Activated CD4-positive, alpha-beta memory T cell treated with anti-CD3 and anti-CD28 coated beads for 36 hours (primary cell): Measurements from ENCODE around the gene NUP153. TPM values are rescaled to one million over a fixed set of nuclear protein-coding genes. Genes with fewer than 3 reads are reported as not detected.

Experiments used
- CTCF ChIA-PET: fragments of 350-600 bp; sonication (Branson Sonifier 250); formaldehyde crosslinking; loops from one replicate; lab custom pipeline; 2021; ENCODE audit warnings: antibody characterized with exemption, inconsistent platforms; lab: Charles Lee
- POLR2A ChIA-PET: fragments of 350-600 bp; sonication (Branson Sonifier 250); formaldehyde crosslinking; loops from one replicate; lab custom pipeline; 2021; ENCODE audit warnings: antibody characterized with exemption; lab: Charles Lee
- DNase-seq: peaks from one replicate; pipeline ENCODE4 v3.0.0-alpha.2; 2020
- H3K27ac Mint-ChIP-seq: one replicate; pipeline ENCODE4 v1.8.0; 2021; ENCODE audit warnings: mixed read lengths
- H3K27me3 Mint-ChIP-seq: one replicate; pipeline ENCODE4 v1.8.0; 2021; ENCODE audit warnings: mixed read lengths
- H3K36me3 Mint-ChIP-seq: one replicate; pipeline ENCODE4 v1.8.0; 2021; ENCODE audit warnings: mixed read lengths
- H3K4me1 Mint-ChIP-seq: one replicate; pipeline ENCODE4 v1.8.0; 2021; ENCODE audit warnings: low read depth, mixed read lengths
- H3K4me3 Mint-ChIP-seq: one replicate; pipeline ENCODE4 v1.8.0; 2021; ENCODE audit warnings: mild to moderate bottlenecking, mixed read lengths
- H3K9me3 Mint-ChIP-seq: one replicate; pipeline ENCODE4 v1.8.0; 2021; ENCODE audit warnings: mixed read lengths
- intact Hi-C: fragments of 100-400 bp; cut with micrococcal nuclease; formaldehyde crosslinking; loops from one replicate; pipeline ENCODE4 v1.15.1; 2023
- total RNA-seq, 2 experiments: library from RNA; stranded (reverse); gene quantifications; one replicate each; pipeline ENCODE4 v1.2.3, GENCODE V29; 2021

The NUP153 gene
- total RNA-seq, 2 experiments from 2014 or later, result 72.4 to 78.2 TPM

DNA sequence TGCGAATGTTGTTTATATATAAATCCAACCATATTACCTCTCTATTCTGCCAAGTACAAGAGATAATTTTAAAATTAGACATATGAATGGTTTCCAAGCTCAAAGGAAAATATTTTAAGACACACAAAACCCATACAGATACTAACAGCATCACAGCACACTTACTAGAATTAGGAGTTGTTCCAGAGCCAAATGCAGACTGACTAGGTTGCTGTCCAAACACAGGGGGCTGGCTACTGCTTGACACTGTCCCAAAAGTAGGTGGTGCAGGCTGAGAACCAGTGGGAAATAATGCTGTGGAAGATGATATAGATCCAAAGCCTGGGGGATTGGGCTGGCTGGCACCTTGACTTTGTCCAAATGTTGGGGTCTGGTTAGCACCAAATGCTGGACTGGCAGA, 82.3 kb downstream of the NUP153 start:
- no peaks in the 10 kb centered on the region for H3K27me3 Mint-ChIP-seq
- POLR2A ChIA-PET, result no interaction called here
- intact Hi-C loops, result no loop called here
- no peak overlapping the region for H3K4me3 Mint-ChIP-seq
- H3K27ac Mint-ChIP-seq, result no peak overlapping the region
- no peaks in the 10 kb centered on the region for H3K9me3 Mint-ChIP-seq
- peaks cover 29% of the 10 kb centered on the region for H3K4me1 Mint-ChIP-seq
- CTCF ChIA-PET, result no interaction called here
- DNase-seq, result no peak
- H3K36me3 Mint-ChIP-seq, result peaks cover 60% of the 10 kb centered on the region

DNA sequence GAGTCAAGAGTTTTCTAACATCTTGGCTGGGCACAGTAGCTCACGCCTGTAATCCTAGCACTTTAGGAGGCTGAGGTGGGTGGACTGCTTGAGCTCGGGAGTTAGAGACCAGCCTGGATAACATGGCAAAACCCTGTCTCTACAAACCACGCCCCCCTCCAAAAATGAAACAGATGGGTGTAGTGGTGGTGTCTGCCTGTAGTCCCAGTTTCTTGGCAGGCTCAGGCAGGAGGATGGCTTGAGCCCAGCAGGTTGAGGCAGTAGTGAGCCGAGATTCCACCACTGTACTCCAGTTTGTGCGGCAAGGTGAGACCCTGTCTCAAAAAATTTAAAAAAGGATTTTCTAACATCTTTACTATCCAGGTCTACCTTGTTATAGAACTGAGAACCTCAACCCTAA, 84.6 kb downstream of the NUP153 start:
- no peak for DNase-seq
- H3K4me1 Mint-ChIP-seq, result peaks cover 19% of the 10 kb centered on the region
- ChIA-PET CTCF (no interaction called here), POLR2A (no interaction called here)
- intact Hi-C loops, result no loop called here
- no peaks in the 10 kb centered on the region for H3K9me3 Mint-ChIP-seq
- no peak overlapping the region for H3K4me3 Mint-ChIP-seq
- H3K36me3 Mint-ChIP-seq, result peaks cover 52% of the 10 kb centered on the region
- no peaks in the 10 kb centered on the region for H3K27me3 Mint-ChIP-seq
- H3K27ac Mint-ChIP-seq, result no peak overlapping the region

DNA sequence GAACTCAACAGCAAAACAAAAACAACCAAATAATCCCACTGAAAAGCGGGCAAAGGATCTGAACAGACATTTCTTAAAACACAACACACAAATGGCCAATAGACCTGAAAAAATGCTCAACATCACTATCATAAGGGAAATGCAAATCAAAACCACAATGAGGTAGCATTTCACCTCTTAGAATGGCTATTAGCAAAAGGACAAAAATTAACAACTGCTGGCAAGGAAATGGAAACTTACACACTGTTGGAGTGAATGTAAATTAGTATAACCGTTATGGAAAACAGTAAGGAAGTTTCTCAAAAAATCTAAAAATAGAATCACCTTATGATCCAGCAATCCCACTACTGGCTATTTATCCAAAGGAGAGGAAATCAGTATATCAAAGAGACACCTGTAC, 85.7 kb downstream of the NUP153 start:
- DNase-seq, result no peak
- H3K4me1 Mint-ChIP-seq, result peaks cover 19% of the 10 kb centered on the region
- no peaks in the 10 kb centered on the region for H3K27me3 Mint-ChIP-seq
- no peak overlapping the region for H3K27ac Mint-ChIP-seq
- POLR2A ChIA-PET, result interaction anchor here (0.6 kb wide), 1 partner anchor 640 kb away, joined by 3 read pairs; no protein-coding TSS in a partner anchor
- H3K9me3 Mint-ChIP-seq, result no peaks in the 10 kb centered on the region
- H3K36me3 Mint-ChIP-seq, result peaks cover 58% of the 10 kb centered on the region
- intact Hi-C loops, result no loop called here
- CTCF ChIA-PET, result interaction anchor here (1.2 kb wide), 1 partner anchor 21 kb away, joined by 3 read pairs; the partner anchor contains the start of gene FAM8A1
- H3K4me3 Mint-ChIP-seq, result no peak overlapping the region

DNA sequence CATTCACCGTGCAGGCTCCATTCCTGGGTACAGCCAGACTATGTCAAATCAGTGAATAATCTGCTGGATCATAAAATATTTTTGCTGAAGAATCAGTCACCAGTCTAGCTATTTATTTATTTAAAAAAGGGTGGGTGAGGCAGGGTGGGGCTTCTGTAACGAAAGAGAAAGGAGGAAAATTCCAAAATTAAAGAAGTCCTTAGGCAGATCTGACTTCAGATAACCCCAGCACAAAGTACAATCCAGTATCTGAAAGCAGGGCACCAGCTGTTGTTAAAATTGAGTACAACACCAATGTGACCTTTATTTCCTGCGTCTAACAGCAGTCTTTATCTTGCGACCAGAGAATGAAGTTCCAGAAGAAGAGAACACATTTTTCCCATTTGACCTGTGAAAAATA, 90.9 kb downstream of the NUP153 start:
- Mint-ChIP-seq H3K4me3 (no peak overlapping the region), H3K27me3 (no peaks in the 10 kb centered on the region), H3K4me1 (peaks cover 4% of the 10 kb centered on the region), H3K27ac (no peak overlapping the region), H3K36me3 (peaks cover 45% of the 10 kb centered on the region), H3K9me3 (no peaks in the 10 kb centered on the region)
- ChIA-PET POLR2A (no interaction called here), CTCF (no interaction called here)
- no peak for DNase-seq
- intact Hi-C loops, result no loop called here

DNA sequence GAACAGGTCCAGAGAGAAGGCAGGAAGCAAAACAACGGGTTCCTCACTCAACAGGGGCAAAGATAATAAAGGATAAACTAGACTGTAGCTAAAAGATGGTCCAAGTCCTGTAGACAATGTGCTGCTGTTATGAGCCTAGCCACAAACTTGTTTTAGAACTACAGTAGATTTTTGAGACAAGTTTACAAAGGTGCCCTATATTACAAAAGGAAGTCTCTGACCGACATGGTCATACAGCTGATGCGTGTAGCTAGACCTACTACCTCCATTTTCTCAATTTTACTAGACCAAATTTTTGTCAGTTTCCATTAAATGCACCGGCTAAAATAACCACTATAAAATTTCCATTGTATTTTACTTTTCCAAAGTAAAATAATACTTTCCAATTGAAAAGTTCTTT, 94.7 kb downstream of the NUP153 start:
- Mint-ChIP-seq H3K27ac (no peak overlapping the region), H3K36me3 (peaks cover 23% of the 10 kb centered on the region), H3K4me3 (no peak overlapping the region), H3K9me3 (no peaks in the 10 kb centered on the region), H3K4me1 (no peaks in the 10 kb centered on the region), H3K27me3 (no peaks in the 10 kb centered on the region)
- ChIA-PET POLR2A (no interaction called here), CTCF (no interaction called here)
- intact Hi-C loops, result loop anchor here (5.0 kb wide), 1 partner anchor 40 kb away; no protein-coding TSS in a partner anchor
- no peak for DNase-seq

DNA sequence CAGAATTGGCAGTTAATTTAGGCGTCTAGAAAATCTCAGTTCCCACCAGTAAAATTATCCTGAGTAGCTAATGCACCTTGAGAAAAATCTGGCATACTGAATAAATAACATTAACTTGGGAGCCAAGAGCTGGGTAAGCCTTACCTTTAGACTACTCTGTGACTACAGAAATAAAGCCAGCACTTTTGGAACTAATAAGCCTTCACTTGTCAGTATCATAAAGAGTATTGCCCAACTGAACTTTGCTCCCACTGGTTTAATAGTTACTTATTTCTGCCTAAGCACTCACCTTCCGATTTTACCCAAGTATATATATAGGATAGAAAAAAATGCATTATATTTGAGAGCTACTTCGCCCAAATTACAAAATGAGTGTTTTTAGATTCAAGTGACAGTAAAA, 95.9 kb downstream of the NUP153 start:
- H3K4me1 Mint-ChIP-seq, result no peaks in the 10 kb centered on the region
- no peak overlapping the region for H3K4me3 Mint-ChIP-seq
- POLR2A ChIA-PET, result interaction anchor here (2.1 kb wide), 1 partner anchor 10 kb away, joined by 6 read pairs; no protein-coding TSS in a partner anchor
- no peaks in the 10 kb centered on the region for H3K9me3 Mint-ChIP-seq
- no peak overlapping the region for H3K27ac Mint-ChIP-seq
- no peak for DNase-seq
- CTCF ChIA-PET, result interaction anchor here (0.9 kb wide), 1 partner anchor 11 kb away, joined by 3 read pairs; the partner anchor contains the start of gene FAM8A1
- no peaks in the 10 kb centered on the region for H3K27me3 Mint-ChIP-seq
- intact Hi-C loops, result loop anchor here (5.0 kb wide), 1 partner anchor 41 kb away; no protein-coding TSS in a partner anchor
- H3K36me3 Mint-ChIP-seq, result peaks cover 14% of the 10 kb centered on the region

DNA sequence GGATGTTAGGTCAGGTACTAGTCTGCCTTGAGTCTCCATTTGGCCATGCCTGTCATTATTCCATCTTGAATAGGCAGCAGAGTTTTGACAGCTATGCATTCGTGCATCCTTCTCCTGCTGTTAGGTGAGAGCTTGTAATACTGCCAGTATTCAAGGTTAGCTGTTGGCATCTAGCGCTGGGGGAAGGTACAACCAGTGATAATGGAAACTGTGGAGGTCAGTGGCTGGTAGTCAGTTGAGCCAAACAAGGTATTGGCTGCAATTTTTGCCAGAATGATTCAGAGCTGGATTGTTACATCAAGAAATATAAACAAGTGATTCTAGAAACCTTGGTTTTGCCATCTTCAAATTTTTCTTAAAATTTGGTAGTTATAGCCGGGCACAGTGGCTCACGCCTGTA, 100.1 kb downstream of the NUP153 start:
- Mint-ChIP-seq H3K27ac (no peak overlapping the region), H3K27me3 (no peaks in the 10 kb centered on the region), H3K9me3 (no peaks in the 10 kb centered on the region), H3K4me3 (no peak overlapping the region), H3K4me1 (peaks cover 25% of the 10 kb centered on the region), H3K36me3 (peaks cover 8% of the 10 kb centered on the region)
- CTCF ChIA-PET, result interaction anchor here (0.6 kb wide), 1 partner anchor 250 kb away, joined by 3 read pairs; no protein-coding TSS in a partner anchor
- POLR2A ChIA-PET, result no interaction called here
- no peak for DNase-seq
- intact Hi-C loops, result loop anchor here (10.0 kb wide), 1 partner anchor 388 kb away; no protein-coding TSS in a partner anchor

DNA sequence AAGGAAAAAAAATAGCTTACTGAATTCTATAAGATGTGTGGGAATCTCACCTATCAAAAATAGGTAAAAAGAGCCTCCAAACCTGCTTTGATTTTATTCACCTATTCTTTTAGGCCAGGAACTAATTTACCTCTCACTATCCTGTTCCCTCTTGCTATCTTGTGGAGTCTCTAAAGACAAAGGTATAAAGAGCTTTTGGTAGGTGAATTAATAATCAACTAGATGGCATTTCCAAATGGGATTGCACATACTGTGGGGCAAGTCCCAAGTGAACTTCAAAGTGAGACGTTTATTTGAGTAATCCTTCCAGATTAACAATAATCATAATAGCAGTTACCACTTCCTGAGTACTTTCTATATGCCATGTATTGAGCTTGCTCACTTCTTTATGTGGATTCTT, 103.8 kb downstream of the NUP153 start:
- Mint-ChIP-seq H3K27me3 (no peaks in the 10 kb centered on the region), H3K4me1 (peaks cover 37% of the 10 kb centered on the region), H3K4me3 (no peak overlapping the region), H3K9me3 (no peaks in the 10 kb centered on the region), H3K36me3 (peaks cover 9% of the 10 kb centered on the region), H3K27ac (no peak overlapping the region)
- DNase-seq, result no peak
- intact Hi-C loops, result loop anchor here (5.0 to 10.0 kb wide), 4 partner anchors 199 to 659 kb away; partner anchors contain the start of gene DEK
- ChIA-PET POLR2A (interaction anchor here (0.7 kb wide), 1 partner anchor 103 kb away, joined by 4 read pairs; no protein-coding TSS in a partner anchor), CTCF (interaction anchor here (1.0 to 1.5 kb wide), 2 partner anchors 30 to 103 kb away, joined by 3 to 4 read pairs; no protein-coding TSS in a partner anchor)

DNA sequence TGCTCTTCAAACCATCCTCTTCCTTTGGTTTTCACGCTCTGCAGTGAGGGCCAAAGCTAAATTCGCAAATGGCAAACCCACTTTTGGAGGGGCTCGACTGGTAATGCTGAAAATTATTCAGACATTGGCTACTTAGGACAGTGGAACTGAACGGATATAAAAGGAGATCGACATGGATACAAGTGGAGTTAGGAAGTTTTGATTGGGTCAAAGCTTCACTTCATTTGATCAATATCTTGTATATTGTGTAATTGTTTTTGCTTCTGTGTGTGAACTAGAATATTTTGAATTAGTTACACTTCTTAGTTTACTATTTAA, 105.4 kb downstream of the NUP153 start:
- no peaks in the 10 kb centered on the region for H3K27me3 Mint-ChIP-seq
- POLR2A ChIA-PET, result interaction anchor here (1.6 to 2.7 kb wide), 4 partner anchors 9 to 114 kb away, joined by 5 to 29 read pairs (median 9); partner anchors contain the start of gene NUP153
- intact Hi-C loops, result loop anchor here (2.0 to 10.0 kb wide), 5 partner anchors 71 to 661 kb away; partner anchors contain the start of gene DEK
- DNase-seq, result no peak
- peaks cover 37% of the 10 kb centered on the region for H3K4me1 Mint-ChIP-seq
- no peaks in the 10 kb centered on the region for H3K9me3 Mint-ChIP-seq
- peak overlapping the region; percentile 81 for H3K4me3 Mint-ChIP-seq
- CTCF ChIA-PET, result interaction anchor here (0.6 to 1.9 kb wide), 8 partner anchors 16 to 586 kb away, joined by 3 to 11 read pairs (median 4); no protein-coding TSS in a partner anchor
- peak overlapping the region; percentile 60 for H3K27ac Mint-ChIP-seq
- peaks cover 9% of the 10 kb centered on the region for H3K36me3 Mint-ChIP-seq

DNA sequence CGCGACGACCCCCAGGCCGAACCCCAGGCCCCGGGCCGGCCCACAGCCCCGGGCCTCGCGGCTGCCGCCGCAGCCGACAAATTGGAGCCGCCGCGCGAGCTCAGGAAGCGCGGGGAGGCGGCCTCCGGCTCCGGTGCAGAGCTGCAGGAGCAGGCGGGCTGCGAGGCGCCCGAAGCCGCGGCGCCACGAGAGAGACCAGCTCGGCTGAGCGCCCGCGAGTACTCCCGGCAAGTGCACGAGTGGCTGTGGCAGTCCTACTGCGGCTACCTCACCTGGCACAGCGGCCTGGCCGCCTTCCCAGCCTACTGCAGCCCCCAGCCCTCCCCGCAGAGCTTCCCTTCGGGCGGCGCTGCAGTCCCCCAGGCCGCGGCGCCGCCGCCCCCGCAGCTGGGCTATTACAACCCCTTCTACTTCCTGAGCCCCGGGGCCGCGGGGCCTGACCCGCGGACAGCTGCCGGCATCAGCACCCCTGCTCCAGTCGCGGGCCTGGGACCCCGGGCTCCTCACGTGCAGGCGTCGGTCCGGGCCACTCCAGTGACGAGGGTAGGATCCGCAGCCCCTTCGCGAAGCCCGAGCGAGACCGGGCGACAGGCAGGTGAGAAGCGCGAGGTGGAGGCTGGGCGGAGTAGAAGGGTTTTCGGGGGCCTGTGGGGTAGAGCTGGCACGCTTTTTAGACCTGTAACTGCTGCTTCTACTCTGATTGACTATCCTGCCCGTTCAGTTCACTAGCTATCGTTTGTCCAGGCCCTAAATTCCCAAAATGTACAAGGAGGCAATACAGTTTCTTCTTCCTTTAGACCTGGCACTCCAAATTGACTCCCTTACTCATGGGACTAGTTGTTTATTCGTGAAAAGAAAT, 106.0 kb downstream of the NUP153 start:
- ChIA-PET CTCF (interaction anchor here (0.6 to 1.9 kb wide), 12 partner anchors 10 to 586 kb away, joined by 3 to 11 read pairs (median 4); partner anchors contain the start of gene NUP153), POLR2A (interaction anchor here (1.1 to 2.7 kb wide), 7 partner anchors 9 to 114 kb away, joined by 3 to 29 read pairs (median 6); partner anchors contain the start of gene NUP153)
- peak; percentile 60 for DNase-seq
- Mint-ChIP-seq H3K27ac (peak overlapping the region; percentile 60), H3K9me3 (no peaks in the 10 kb centered on the region), H3K4me1 (peaks cover 37% of the 10 kb centered on the region), H3K27me3 (no peaks in the 10 kb centered on the region), H3K36me3 (peaks cover 9% of the 10 kb centered on the region), H3K4me3 (peak overlapping the region; percentile 81)
- intact Hi-C loops, result loop anchor here (1.0 to 10.0 kb wide), 8 partner anchors 33 to 662 kb away; partner anchors contain the start of genes DEK, KDM1B, NUP153 and TPMT

DNA sequence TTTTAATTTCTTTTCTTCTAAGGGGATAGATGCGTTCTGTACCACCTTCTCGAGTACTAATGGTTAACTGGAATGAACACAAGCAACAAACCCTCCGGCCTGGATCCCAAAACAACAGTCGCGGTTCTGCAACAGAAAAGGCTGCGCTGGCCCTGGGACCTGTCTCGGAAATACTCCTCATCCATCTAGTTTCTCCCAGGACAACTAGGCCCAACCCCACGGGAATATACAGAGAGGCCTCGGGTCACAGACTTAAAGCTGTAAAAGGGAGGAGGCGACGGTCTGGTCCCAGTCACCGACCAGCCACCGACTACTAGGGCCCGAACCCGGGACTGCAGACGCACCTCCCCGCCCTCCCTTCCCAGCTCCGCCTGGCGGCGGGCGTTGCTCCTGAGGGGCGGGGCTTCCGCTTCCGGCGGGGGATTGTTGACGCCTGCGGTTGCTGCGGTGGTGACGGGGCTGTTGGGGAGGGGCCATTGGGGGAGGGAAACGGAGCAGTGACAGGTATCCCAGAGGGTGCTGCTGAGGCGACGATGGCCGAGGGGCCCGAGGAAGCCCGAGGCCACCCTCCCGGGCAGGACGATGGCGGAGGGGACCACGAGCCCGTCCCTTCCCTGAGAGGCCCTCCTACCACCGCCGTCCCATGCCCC, 106.7 kb downstream of the NUP153 start, which contains the start of gene FAM8A1:
Gene FAM8A1 (plus strand): TSS at position 426 of the 650 bp plus-strand sequence. CDS start 108 bp downstream, at position 534.
- Mint-ChIP-seq H3K27me3 (no peaks in the 10 kb centered on the region), H3K9me3 (no peaks in the 10 kb centered on the region), H3K4me1 (peaks cover 37% of the 10 kb centered on the region), H3K27ac (peak within 1 kb of the TSS; percentile 64), H3K36me3 (peaks cover 9% of the 10 kb centered on the region), H3K4me3 (peak within 1 kb of the TSS; percentile 81)
- intact Hi-C loops, result loop anchor here (1.0 to 10.0 kb wide), 8 partner anchors 33 to 662 kb away; partner anchors contain the start of genes DEK, KDM1B, NUP153 and TPMT
- ChIA-PET POLR2A (interaction anchor here (0.7 to 2.7 kb wide), 8 partner anchors 10 to 115 kb away, joined by 3 to 29 read pairs (median 6); partner anchors contain the start of gene NUP153), CTCF (interaction anchor here (0.6 to 1.9 kb wide), 11 partner anchors 9 to 216 kb away, joined by 3 to 11 read pairs (median 4); partner anchors contain the start of gene NUP153)
- peak; percentile 98 for DNase-seq
